ENCODE measurements around the gene RBM41.
"Not testable (repeated sequence)": the region's sequence is repeated elsewhere in the genome, so short reads cannot be mapped to it uniquely, and the experiment has no call there.

Gene RBM41

GRCh38 chrX:107118322-107119147 is at the start of gene RBM41:
TSS of gene RBM41 (minus strand) at chrX:107118822. CDS start at chrX:107118773, 49 bp downstream.
- DNase-seq = peak; percentile 45

GRCh38 chrX:107168257-107168656 is 49.6 kb upstream of the RBM41 start:
- DNase-seq = no peak

DNA sequence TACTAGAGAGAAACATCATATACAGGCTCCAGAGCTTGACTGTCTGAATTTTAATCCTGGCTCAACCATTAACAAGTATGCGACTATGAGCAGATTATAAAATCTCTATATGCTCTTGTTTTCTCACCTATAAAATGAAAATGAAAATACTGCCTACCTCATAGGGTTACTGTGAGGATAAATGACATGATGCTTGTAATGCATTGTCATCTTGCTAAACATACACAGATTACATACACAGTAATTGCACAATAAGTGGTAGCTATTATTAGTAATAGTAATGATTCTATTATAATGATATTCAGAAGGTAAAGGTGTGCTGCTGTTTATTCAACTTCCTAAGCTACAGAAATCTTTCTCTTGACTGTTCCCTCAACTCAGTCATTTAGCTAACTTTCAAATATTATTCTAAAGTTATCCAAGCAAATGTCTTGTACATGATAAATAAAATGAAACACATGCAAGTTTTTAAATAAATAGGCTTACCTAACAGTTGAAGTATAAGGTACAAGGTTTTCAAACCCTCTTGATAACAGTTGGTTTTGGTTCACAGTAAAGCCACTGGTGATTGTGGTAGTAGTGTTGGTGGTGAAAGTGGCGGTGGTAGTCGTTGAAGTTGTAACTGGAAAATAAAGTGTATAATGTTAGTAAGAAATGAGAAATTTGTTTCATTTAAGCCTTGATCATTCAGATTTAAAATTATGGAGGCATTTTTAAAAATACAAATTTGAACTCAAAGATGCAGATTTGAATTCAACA is 48.7 kb upstream of the RBM41 start:
- no peak for DNase-seq

GRCh38 chrX:107157618-107158017 is 39.0 kb upstream of the RBM41 start:
- DNase-seq = not testable (repeated sequence)

DNA sequence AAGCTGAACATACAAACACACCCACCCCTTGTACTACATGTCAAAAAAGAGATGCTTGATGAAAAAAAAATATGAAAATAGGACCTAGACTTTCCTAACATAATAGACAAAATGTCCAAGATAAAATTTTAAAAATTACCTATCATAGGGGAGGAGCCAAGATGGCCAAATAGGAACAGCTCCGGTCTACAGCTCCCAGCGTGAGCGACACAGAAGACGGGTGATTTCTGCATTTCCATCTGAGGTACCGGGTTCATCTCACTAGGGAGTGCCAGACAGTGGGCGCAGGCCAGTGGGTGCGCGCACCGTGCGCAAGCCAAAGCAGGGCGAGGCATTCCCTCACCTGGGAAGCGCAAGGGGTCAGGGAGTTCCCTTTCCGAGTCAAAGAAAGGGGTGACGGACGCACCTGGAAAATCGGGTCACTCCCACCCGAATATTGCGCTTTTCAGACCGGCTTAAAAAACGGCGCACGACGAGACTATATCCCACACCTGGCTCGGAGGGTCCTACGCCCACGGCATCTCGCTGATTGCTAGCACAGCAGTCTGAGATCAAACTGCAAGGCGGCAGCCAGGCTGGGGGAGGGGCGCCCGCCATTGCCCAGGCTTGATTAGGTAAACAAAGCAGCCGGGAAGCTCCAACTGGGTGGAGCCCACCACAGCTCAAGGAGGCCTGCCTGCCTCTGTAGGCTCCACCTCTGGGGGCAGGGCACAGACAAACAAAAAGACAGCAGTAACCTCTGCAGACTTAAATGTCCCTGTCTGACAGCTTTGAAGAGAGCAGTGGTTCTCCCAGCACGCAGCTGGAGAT is 37.2 kb upstream of the RBM41 start:
- DNase-seq = not testable (repeated sequence)

DNA sequence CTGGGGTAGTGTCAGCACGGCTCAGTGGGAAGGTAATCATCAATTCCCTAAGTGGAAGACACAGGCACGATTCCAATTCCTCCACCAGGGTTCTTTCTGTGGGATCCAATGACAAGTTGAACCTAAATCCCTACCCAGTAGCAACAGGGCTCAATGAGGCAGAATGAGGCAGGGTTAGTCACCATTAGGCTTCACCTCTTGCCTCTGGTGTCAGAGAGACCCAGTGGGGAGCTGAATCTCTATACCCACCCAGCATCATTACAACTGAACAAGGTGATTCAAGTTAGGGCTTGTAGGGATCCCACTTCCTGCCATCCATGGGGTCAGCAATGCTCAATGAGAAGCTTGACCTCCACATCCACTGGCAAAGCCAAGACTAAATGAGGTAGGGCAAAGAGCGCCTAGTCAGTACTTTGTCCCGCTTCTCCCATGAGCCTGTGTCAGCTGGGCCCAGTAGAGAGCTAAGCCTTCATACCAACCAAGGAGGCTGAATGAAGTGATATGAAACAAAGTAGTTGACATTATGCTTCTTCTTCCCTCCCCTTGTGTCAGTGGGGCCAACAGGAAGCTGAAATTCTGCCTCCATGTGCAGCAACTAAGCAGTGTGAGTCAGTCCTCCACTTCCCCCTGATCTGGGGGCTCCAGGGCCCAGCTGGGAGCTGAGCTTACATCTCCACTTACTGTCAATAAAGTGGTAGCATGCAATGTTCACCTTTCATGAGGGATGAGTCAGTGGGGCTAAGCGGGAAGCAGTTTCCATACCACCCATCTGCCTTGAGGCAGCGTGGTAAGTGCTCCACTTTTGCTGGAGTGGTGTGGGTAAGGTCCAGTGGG is 36.4 kb upstream of the RBM41 start:
- no peak for DNase-seq

DNA sequence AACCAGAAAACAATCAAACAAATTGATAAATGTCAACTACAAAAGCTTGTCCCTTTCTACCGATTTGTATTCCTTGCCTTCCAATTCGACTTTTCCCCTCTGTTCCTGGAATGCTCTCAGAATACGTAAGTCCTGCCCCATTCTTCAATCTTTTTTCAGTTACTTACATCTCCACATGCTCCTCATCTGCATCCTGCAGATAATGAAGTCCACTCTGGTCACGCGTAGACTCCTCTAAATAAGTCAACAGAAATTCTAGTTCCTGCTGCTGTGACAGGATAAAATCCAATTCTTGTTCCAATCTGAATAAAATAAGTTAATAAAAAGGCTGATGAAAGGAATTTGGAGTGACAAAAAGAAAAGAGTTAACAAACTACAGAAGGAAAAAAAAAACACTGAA is 34.4 kb upstream of the RBM41 start:
- no peak for DNase-seq

GRCh38 chrX:107146670-107147069 is 28.0 kb upstream of the RBM41 start:
- DNase-seq = no peak

GRCh38 chrX:107135965-107136307 is 17.3 kb upstream of the RBM41 start:
- no peak for DNase-seq

DNA sequence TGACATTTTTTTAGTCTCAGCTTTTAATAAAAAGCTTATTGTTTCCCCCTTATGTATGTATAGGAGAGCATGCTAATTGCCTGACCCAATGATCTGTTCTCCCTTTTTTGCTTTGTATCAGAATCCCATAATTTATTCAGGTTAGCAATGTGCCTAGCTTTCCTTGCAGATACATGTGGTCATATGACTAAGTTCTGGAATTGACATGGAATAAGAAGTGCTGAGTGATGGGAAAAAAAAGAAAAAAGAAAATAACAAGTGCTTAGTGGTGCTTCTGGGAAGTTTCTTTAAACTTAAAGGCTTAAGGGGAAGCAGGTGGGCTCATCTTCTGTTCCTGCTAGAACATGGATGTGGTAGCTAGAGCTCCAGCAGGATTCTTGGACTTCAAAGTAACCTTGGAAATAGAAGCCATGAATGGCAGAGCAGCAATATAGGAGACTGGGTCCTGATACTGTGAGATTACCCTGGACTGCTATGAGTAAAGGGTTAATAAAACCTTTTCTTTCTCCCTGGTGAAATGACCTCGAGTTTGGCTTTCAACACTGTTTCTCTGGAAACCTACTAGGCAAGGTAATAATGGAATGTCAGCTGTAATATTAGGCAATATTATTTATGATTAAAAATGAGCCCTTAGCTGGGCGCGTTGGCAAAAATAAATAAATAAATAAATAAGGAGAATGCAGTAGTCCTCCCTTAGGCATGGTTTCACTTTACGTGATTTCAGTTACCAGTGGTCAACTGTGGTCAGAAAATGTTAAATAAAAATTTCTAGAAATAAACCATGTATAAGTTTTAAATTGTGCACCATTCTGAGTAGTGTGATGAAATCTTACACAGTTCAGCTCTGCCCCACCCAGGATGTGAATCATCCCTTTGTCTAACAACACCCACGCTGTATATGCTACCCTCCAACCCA is 16.7 kb upstream of the RBM41 start:
- no peak for DNase-seq

GRCh38 chrX:107123750-107124149 is 5.1 kb upstream of the RBM41 start:
- no peak for DNase-seq

- no peak for DNase-seq
Measured at GRCh38 chrX:107119283-107119682, 661 bp upstream of the RBM41 start.

- no peak for DNase-seq
Measured at GRCh38 chrX:107117993-107118321, 665 bp downstream of the RBM41 start.

DNA sequence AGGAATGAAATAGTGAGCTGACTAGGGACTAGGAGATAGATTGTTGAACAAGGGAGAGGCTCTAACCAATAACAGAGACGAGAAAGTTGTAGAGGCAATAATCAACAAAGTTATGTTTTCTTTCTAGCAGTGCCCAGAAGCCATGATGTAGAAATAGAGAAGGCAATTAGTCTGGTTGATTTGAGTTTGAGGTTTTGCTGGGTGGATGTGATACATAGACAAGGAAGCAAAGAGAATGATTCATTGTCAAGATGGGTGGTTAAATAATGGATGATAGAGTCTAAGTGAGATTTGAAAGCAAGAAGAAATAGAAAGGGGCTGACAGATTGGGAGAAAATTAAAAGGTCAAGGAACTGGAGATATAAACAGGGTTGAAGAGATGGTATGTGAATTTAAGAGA is 11.2 kb downstream of the RBM41 start:
- DNase-seq = no peak

DNA sequence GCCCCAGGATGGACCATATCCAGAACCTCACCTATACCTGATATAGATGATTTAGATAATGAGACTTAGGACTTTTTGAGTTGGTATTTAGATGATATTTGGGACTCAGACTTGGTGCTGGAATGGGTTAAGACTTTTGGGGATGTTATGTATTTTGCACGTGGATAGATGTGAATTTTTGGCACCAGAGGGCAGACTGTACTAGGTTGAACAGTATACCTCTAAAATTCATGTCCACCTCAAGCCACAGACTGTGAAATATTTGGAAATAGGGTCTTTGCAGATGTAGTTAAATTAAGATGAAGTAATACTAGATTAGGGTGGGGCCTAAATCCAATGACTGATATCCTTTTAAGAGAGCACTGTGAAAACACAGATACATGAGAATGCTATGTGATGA is 15.6 kb downstream of the RBM41 start:
- no peak for DNase-seq

GRCh38 chrX:107076158-107076557 is 42.5 kb downstream of the RBM41 start:
- no peak for DNase-seq

DNA sequence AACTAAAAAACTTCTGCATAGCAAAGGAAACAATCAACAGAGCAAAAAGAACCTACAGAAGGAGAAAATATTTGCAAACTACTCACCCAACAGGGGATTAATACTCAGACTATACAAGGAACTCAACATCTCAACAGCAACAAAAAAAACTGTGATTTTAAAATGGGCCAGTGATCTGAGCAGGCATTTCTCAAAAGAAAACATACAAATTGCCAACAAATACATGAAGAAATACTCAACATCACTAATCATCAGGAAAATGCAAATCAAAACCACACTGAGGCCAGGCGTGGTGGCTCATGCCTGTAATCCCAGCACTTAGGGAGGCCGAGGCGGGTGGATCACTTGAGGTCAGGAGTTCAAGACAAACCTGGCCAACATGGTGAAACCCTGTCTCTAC is 60.9 kb downstream of the RBM41 start:
- not testable (repeated sequence) for DNase-seq

DNA sequence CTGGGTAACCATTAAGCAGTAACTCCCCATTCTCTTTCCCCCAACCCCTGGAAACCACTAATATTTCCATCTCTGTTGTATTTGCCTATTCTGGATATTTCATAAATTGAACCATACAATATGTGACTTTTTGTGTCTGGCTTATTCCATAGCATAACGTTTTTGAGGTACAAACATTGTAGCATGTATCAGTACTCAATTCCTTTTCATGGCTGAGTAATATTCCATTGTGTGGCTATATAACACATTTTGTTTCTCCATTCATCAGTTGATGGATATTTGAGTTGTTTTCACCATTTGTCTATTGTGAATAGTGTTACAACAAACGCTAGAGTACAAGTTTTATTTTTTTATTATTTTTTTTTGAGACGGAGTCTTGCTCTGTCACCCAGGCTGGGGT is 63.6 kb downstream of the RBM41 start:
- no peak for DNase-seq

DNA sequence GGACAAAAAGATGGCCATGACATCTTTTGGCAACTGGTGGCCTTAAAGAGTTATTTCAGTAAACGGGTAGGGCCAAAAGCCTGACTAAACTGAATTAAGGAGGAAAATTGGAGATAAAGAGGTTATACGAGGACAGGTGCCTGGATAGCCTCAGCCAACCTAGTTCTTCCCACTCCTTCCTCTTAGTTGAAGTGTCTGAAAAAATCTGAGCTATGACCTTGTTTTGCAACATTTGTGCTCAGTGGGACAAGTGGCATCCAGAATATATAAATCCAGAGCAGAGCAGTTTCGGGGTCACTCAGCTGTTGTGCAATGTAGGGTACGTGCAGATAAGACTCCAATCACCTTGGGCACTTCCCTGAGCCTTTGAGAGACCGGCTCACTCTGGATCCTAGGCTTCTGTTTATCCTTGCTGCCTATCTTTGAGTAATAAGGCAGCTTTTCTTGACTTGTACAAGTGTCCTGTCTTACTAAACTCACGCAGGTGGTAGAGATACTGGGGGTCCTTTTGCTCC is 68.4 kb downstream of the RBM41 start:
- DNase-seq = no peak

GRCh38 chrX:107047622-107048021 is 71.0 kb downstream of the RBM41 start:
- DNase-seq = no peak

GRCh38 chrX:107029752-107030151 is 88.9 kb downstream of the RBM41 start:
- no peak for DNase-seq

All from DMS153 (cell line).